Fibroblast of villous mesenchyme (primary cell): Measurements from ENCODE around the gene COL11A1. TPM values are rescaled to one million over a fixed set of nuclear protein-coding genes. Genes with fewer than 3 reads are reported as not detected.
"Not testable (repeated sequence)": the region's sequence is repeated elsewhere in the genome, so short reads cannot be mapped to it uniquely, and the experiment has no call there.

ENCODE experiments used
- DNase-seq: peaks from one replicate; pipeline ENCODE4 v3.0.0-alpha.2; 2010; ENCODE audit warnings: low read depth
- H3K4me3 ChIP-seq: 2 replicates; pipeline ENCODE4 v1.5.1; 2011; ENCODE audit warnings: low read depth, mild to moderate bottlenecking, low read length
- total RNA-seq: library from RNA; depleted of rRNA; stranded (reverse); fragments of >200 nt; gene quantifications from 2 replicates; pipeline ENCODE4 v1.2.3, GENCODE V29; 2012
- TF ChIP-seq, protein P1 (sequence below): IDR thresholded peaks from 2 replicates; pipeline ENCODE4 v1.5.1; 2012; ENCODE audit warnings: low read depth, mild to moderate bottlenecking, low read length; ENCODE audit not compliant: insufficient read depth

Gene COL11A1
- total RNA-seq, 1 donor = 18.6 TPM

DNA sequence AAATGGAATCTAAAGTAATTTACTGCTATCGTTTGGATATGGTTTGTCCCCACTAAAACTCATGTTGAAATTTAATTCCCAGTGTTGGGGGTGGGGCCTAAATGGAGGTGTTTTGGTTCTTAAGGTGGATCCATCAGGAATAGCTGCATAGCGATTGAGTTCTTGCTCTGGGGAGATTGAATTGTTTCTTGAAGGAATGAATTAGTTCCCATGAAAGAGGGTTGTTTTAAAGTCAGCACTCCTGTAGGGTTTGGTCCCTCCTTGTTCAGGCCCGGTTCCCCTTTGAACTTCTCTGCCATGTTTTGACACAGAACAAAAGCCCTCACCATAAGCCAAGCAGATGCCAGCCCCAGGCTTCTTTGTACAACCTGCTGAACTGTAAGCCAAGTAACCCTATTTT, 170.9 kb downstream of the COL11A1 start:
- DNase-seq = no peak
- H3K4me3 ChIP-seq = no peak overlapping the region
- TF ChIP-seq, protein P1, sequence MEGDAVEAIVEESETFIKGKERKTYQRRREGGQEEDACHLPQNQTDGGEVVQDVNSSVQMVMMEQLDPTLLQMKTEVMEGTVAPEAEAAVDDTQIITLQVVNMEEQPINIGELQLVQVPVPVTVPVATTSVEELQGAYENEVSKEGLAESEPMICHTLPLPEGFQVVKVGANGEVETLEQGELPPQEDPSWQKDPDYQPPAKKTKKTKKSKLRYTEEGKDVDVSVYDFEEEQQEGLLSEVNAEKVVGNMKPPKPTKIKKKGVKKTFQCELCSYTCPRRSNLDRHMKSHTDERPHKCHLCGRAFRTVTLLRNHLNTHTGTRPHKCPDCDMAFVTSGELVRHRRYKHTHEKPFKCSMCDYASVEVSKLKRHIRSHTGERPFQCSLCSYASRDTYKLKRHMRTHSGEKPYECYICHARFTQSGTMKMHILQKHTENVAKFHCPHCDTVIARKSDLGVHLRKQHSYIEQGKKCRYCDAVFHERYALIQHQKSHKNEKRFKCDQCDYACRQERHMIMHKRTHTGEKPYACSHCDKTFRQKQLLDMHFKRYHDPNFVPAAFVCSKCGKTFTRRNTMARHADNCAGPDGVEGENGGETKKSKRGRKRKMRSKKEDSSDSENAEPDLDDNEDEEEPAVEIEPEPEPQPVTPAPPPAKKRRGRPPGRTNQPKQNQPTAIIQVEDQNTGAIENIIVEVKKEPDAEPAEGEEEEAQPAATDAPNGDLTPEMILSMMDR = no peak

DNA sequence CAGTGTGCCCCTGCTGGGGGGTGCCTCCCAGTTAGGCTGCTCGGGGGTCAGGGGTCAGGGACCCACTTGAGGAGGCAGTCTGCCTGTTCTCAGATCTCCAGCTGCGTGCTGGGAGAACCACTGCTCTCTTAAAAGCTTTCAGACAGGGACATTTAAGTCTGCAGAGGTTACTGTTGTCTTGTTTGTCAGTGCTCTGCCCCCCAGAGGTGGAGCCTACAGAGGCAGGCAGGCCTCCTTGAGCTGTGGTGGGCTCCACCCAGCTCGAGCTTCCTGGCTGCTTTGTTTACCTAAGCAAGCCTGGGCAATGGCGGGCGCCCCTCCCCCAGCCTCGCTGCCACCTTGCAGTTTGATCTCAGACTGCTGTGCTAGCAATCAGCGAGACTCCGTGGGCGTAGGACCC, 175.0 kb downstream of the COL11A1 start:
- DNase-seq, H3K4me3 ChIP-seq: not testable (repeated sequence)

DNA sequence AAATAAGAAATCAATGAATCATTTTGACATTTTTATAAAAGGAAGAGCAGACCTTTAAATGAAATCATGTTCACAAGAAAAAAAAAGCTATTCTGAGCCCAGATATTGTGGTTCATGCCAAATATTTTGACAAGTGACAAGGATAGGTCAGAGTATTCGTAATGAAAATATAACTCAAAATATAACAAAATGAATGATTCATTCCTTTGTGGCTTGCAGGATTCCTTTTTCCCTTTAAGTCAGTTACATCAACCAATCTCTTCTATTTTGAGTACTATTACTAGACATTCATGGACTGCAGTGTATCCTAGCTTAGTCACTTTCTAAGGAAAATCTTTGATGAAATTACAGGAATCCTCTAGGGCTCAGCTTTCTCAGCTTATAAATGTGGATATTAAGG, 188.7 kb downstream of the COL11A1 start:
- DNase-seq = peak; percentile 5
- H3K4me3 ChIP-seq = no peak overlapping the region
- TF ChIP-seq, protein P1 = no peak

DNA sequence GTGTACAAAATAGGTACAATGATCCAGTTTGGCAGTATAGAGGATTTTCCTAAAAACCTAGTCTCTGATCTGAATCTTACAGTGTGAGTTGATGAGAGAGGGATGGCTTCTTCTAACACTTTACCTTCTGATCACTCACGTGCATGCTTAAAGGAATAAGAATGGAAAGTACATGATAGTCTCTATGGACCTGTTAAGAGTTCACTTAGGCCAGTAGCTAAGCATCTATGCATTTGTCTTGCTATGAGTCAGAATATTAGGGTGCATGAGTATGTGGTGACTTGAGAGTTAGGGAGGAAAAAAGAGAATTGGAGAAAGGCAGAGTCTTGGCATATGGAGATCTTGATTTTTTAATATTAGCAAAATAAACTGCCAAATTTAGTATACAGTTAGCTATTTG, 206.3 kb downstream of the COL11A1 start:
- DNase-seq = no peak
- H3K4me3 ChIP-seq = no peak overlapping the region
- TF ChIP-seq, protein P1 = no peak

DNA sequence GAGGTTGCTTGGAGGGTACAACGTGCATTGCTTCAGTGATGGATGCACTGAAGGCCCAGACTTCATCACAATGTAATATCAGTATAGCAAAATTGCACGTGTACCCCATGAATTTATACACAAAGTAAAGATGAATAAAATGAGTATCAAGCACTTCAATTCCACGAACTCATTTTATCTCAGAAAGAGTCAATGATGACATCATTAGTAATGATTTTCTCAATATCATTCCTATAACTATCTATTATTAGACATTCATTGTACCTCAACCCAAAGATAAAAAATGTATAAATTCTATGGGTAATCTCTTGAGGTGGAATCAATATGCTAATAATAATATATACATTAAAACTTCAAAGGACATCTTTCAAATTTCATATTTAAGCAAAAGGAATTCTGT, 208.4 kb downstream of the COL11A1 start:
- TF ChIP-seq, protein P1 = no peak
- DNase-seq = no peak
- H3K4me3 ChIP-seq = no peak overlapping the region

DNA sequence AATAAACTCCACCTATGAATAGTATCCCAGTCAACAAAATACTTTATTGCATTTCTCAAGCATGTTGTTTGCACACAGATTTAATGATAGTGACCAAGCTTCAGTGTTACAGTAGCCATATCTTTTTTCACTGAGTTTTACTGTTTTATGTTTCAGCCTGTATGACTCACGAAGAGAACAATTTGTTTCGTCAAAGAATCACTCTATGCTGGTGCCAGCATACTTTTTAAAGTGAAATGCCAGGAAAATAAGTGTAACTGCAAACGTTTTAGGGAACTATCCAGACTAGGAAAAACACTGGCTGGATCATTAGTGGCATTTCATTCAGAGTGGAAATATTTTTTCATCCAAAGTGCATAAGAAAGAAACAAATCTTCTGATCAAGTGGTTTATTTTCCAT, 210.8 kb downstream of the COL11A1 start:
- TF ChIP-seq, protein P1 = no peak
- DNase-seq = peak; percentile 84
- H3K4me3 ChIP-seq = no peak overlapping the region

DNA sequence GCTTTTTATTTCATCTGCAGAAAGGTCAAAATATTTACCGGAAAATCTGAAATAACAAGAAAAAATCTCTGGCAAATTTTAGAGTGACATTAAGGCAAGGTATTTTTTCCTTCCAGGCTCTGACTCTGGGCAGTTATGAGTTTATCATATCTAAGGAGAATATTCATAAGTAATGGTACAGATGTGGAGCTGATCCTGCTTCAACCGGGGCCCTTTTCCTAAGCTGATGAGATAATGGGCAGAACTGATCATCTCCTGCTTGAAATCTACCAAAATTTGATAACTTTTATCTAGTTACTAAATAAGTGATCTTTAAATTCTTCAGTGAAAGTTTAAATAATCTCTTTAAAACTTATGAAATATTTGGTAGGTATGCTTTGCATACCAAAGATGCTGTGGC, 211.6 kb downstream of the COL11A1 start:
- DNase-seq = no peak
- TF ChIP-seq, protein P1 = no peak
- no peak overlapping the region for H3K4me3 ChIP-seq
